Heart left ventricle (tissue), 13 donors: Measurements from ENCODE around the gene MPHOSPH6.

ENCODE experiments used
- CTCF ChIP-seq, 12 donors: fragments of 200-600 bp; sonication (generic) in 4 of 12; IDR thresholded peaks; one replicate each; pipeline versions ENCODE4 v1.5.0 to v1.8.0; 2018 to 2022; ENCODE audit warnings: antibody characterized with exemption in 12 of 12, mild to moderate bottlenecking in 5 of 12
- POLR2A ChIP-seq, 2 donors: fragments of 450-650 bp; IDR thresholded peaks; one replicate each; pipeline ENCODE4 v1.6.1; 2017; ENCODE audit warnings: antibody characterized with exemption in 2 of 2, mild to moderate bottlenecking in 2 of 2, moderate library complexity in 2 of 2
- donor health status: ischemic (EF 13 %, LVEDD 7.1; RV severe dilation, severe dysfunction).
- donor health status: DM: no; HTN: yes; CAD: no.
- donor health status: DM: no; HTN: no; CAD: no.
- donor health status: ischemic (EF 25% LVEDD 6.9; RV normal size, moderate dysfunction).
- donor health status: ischemic (EF 25% LVEDD 5.7; RV mildly dilated, moderate dysfunction).
- donor health status: ischemic (EF 35%, LVEDD 5.7; RV mildly dilated, moderate dysfunction).
- donor health status: nonischemic (EF 11% LVEDD 7.7; RV severe dilation, severe dysfunction).
- donor health status: DM: yes; HTN: yes; CAD: no.
- donor health status: PGD.
- donor health status: ischemic (EF 29% LVEDD 5.4; RV normal size, mild dysfunction).
- donor health status: nonischemic (EF 23%, LVEDD 6.1; RV moderate dilation, normal function).

DNA sequence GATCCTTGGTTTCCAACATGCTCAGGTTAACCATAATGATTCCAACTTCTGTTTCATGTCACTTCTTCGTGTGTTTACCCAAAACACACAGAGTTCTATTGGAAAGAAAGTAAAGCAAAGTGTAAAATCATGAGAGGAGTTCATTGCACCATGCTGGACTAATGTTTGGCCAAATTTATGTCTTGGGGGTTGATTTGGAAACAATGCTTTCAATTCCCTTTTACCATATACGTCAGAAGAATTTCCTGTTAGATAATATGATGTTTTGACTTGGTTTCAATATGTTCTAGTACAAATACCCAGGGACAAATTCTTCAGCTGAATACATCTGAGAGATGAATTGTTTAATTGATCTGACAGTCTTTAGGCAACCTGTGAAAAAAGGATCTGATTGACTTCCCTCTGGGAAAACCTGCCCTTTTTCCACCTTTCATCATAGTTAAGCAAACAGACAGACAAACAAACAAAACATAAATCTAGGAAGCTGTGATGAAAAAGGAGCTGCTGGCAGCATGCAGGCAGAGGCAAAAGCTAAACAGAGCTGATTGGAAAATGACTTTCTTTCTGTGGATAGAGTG is 26.0 kb upstream of the MPHOSPH6 start:
- no peak for TF ChIP-seq CTCF (IDR thresholded peaks at IDR 0.05)
- no peak for TF ChIP-seq POLR2A (IDR thresholded peaks at IDR 0.05)
